ENCODE data around the gene HGF. TPM values are rescaled to one million over a fixed set of nuclear protein-coding genes. Genes with fewer than 3 reads are reported as not detected.

Gene HGF
- total and polyA plus RNA-seq, 2 of the 8 experiments (the other 6 are each of a cell fraction or from before 2014, with no cell fraction given), result 0.05 to 0.60 TPM

DNA sequence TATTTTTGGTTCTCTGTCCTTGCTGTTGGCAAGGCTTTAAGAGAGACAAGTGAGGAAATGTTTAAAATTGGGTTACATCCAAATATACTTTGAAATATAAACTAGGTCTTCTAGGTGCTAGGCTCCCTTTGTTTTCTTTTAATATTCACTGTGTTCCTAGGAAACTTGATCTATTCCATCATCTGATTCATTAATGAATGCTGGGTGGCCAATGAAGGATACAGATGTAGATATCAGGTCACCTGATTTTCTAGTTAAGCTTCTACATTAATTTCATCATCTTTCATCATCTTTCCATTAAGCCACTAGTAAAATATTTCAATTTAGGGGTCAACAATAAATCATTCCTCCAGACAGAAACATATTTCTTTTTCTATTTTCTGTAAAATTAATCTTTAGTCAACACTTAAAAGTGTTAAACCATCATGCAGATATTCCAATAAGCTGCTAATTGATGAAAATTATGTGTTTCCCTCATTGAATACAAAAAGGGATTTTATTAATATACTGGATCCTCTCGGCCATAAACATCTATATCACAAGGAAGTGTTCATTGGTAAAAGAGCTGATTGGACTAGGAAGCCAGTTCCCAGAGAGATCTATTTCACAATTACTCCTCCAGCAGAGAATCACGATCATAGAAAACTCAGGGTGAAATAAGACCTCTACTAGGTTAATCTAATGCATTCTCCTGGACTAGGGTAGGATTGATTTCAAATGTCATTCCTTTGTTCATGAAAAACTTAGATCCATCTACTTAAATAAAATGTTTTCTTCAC lies 14.7 kb downstream of the HGF start:
- 95% methylated on average over 2 of the region's 2 CpGs; no CpG with 5 or more reads in 1 of the 2 experiments for WGBS, 2 experiments (ENCODE audit: extremely low coverage in 1 of 2, insufficient coverage in 1 of 2, insufficient read length in 1 of 2, insufficient replicate concordance in 2 of 2, low coverage in 1 of 2, low lambda C conversion rate in 2 of 2, missing lambda C conversion rate in 1 of 2)
- no peak overlapping the region for H3K23ac ChIP-seq (ENCODE audit: insufficient read length)
- H3K56ac ChIP-seq (replicated peaks; ENCODE audit: insufficient read length, low read depth, low read length), result no peak overlapping the region
- TF ChIP-seq KDM4A (IDR thresholded peaks at IDR 0.05; ENCODE audit: low read depth, low read length, severe bottlenecking) (no peak), CEBPB (IDR thresholded peaks at IDR 0.05; ENCODE audit: low read depth, low read length) (no peak), RFX5 (IDR thresholded peaks at IDR 0.05; ENCODE audit: borderline replicate concordance, low read depth, low read length) (no peak), RBBP5 (IDR thresholded peaks at IDR 0.05; ENCODE audit: borderline replicate concordance, low read depth, low read length) (no peak), CHD1 (IDR thresholded peaks at IDR 0.05; ENCODE audit: low read depth, low read length) (no peak), GABPA (IDR thresholded peaks at IDR 0.05; ENCODE audit: borderline replicate concordance, insufficient read depth, low read length) (no peak), SP4 (IDR thresholded peaks at IDR 0.05; ENCODE audit: low read length) (no peak), JUND (IDR thresholded peaks at IDR 0.05; ENCODE audit: low read length) (no peak), SAP30 (IDR thresholded peaks at IDR 0.05; ENCODE audit: insufficient read depth, insufficient replicate concordance, low read length) (no peak), MAFK (IDR thresholded peaks at IDR 0.05; ENCODE audit: low read depth, low read length) (no peak), POLR2A (IDR thresholded peaks at IDR 0.05; ENCODE audit: control extremely low read depth in 1 of 2, low read depth in 2 of 2, low read length in 2 of 2) (no peak)
- TF ChIP-seq, protein P1, sequence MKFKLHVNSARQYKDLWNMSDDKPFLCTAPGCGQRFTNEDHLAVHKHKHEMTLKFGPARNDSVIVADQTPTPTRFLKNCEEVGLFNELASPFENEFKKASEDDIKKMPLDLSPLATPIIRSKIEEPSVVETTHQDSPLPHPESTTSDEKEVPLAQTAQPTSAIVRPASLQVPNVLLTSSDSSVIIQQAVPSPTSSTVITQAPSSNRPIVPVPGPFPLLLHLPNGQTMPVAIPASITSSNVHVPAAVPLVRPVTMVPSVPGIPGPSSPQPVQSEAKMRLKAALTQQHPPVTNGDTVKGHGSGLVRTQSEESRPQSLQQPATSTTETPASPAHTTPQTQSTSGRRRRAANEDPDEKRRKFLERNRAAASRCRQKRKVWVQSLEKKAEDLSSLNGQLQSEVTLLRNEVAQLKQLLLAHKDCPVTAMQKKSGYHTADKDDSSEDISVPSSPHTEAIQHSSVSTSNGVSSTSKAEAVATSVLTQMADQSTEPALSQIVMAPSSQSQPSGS (IDR thresholded peaks at IDR 0.05; ENCODE audit: low read length), result no peak

More for the DNA sequence above, 14.7 kb downstream of the HGF start:
- Histone ChIP-seq H2BK20ac (ENCODE audit: low read length) (no peak overlapping the region), H2BK5ac (ENCODE audit: low read depth, low read length) (no peak overlapping the region), H3K4me3 (ENCODE audit: extremely low read depth in 1 of 4, insufficient read depth in 2 of 4, low read depth in 3 of 4, low read length in 4 of 4) (no peak overlapping the region), H3K36me3 (ENCODE audit: control insufficient read depth in 2 of 4, insufficient read depth in 4 of 4, low read length in 3 of 4) (no peaks in the 10 kb centered on the region), H3K79me2 (ENCODE audit: control insufficient read depth in 1 of 2, insufficient read depth in 2 of 2, low read length in 2 of 2) (no peaks in the 10 kb centered on the region), H3K27ac (ENCODE audit: low read depth, low read length) (no peak overlapping the region), H3K4ac (replicated peaks; ENCODE audit: insufficient read length, low read depth, low read length) (no peak overlapping the region), H3K9me3 (ENCODE audit: insufficient read depth in 2 of 2, low read depth in 1 of 2, low read length in 1 of 2) (no peaks in the 10 kb centered on the region; a peak in 1 of 4 replicates), H2BK15ac (ENCODE audit: low read length) (no peak overlapping the region), H4K20me1 (replicated peaks in 1 of 2; ENCODE audit: control insufficient read depth in 1 of 2, insufficient read depth in 2 of 2, low read length in 2 of 2) (no peaks in the 10 kb centered on the region), H2AFZ (ENCODE audit: low read length) (no peak overlapping the region), H3K79me1 (ENCODE audit: low read depth, low read length) (no peaks in the 10 kb centered on the region), H4K91ac (replicated peaks; ENCODE audit: insufficient read length, low read length) (no peak overlapping the region), H3K4me1 (replicated peaks in 1 of 4; ENCODE audit: control insufficient read depth in 3 of 4, insufficient read depth in 4 of 4, low read length in 3 of 4) (peaks cover 0 to 7% (median 3%) of the 10 kb centered on the region in 4 experiments; a peak in 3 of 7 replicates), H2BK120ac (replicated peaks; ENCODE audit: low read depth, low read length) (no peak overlapping the region), H3K27me3 (replicated peaks in 1 of 4; ENCODE audit: control insufficient read depth in 3 of 4, extremely low read depth in 1 of 4, insufficient read depth in 3 of 4, low read length in 3 of 4) (no peaks in the 10 kb centered on the region), H3K9ac (replicated peaks in 1 of 4; ENCODE audit: extremely low read depth in 1 of 4, low read depth in 3 of 4, low read length in 3 of 4) (no peak overlapping the region), H3K4me2 (ENCODE audit: insufficient read depth in 1 of 2, low read depth in 2 of 2, low read length in 2 of 2) (no peak overlapping the region), H2BK12ac (ENCODE audit: low read depth, low read length) (no peak overlapping the region), H3K23me2 (ENCODE audit: low read depth, low read length) (no peaks in the 10 kb centered on the region), H4K8ac (ENCODE audit: extremely low read depth, insufficient read depth, low read length) (no peak overlapping the region), H4K5ac (ENCODE audit: insufficient read length, low read depth, low read length) (no peak overlapping the region), H3K18ac (ENCODE audit: extremely low read depth, low read length) (no peak overlapping the region), H3K14ac (ENCODE audit: insufficient read length) (no peak overlapping the region), H2AK5ac (ENCODE audit: low read depth, low read length) (no peak overlapping the region)
- FAIRE-seq (no peak), DNase-seq (ENCODE audit: low read depth in 1 of 2, low spot score in 2 of 2) (no peak)
- ChIA-PET CTCF (ENCODE audit: partially characterized antibody) (interaction anchor here (1.5 kb wide), 1 partner anchor 8 kb away, joined by 3 read pairs; no protein-coding TSS in a partner anchor), POLR2A (ENCODE audit: partially characterized antibody) (no interaction called here)
